HepG2 (cell line): ENCODE results near the gene NOTCH2. TPM values are rescaled to one million over a fixed set of nuclear protein-coding genes. Genes with fewer than 3 reads are reported as not detected.

ENCODE experiments used
- CERS6 ChIP-seq: sonication (generic); formaldehyde crosslinking; IDR thresholded peaks from 2 replicates; pipeline ENCODE4 v1.5.0; 2020; ENCODE audit warnings: missing genetic modification reagents
- CHCHD3 ChIP-seq: sonication (generic); formaldehyde crosslinking; IDR thresholded peaks from 2 replicates; pipeline ENCODE4 v1.8.0; 2022; ENCODE audit warnings: mild to moderate bottlenecking, missing genetic modification reagents, moderate library complexity
- EP300 ChIP-seq, 3 experiments: sonication (generic) in 1 of 3; formaldehyde crosslinking in 1 of 3; IDR thresholded peaks; 2 replicates each; pipeline versions ENCODE4 v1.5.1 to v1.6.1; 2011 to 2020; ENCODE audit warnings: low read depth in 2 of 3, low read length in 2 of 3, borderline replicate concordance in 1 of 3, improper control_type of control experiment in 1 of 3, mild to moderate bottlenecking in 1 of 3, missing genetic modification reagents in 1 of 3, moderate library complexity in 1 of 3
- FOSL2 ChIP-seq: sonication (generic); formaldehyde crosslinking; IDR thresholded peaks from 2 replicates; pipeline ENCODE4 v1.4.0; 2020; ENCODE audit warnings: missing genetic modification reagents
- FOXM1 ChIP-seq: sonication (generic); formaldehyde crosslinking; IDR thresholded peaks from 2 replicates; pipeline ENCODE4 v1.5.0; 2020; ENCODE audit warnings: missing genetic modification reagents
- FOXP1 ChIP-seq, 2 experiments: fragments of 450-650 bp in 1 of 2; IDR thresholded peaks; 2 replicates each; pipeline ENCODE4 v1.6.1; 2017 to 2018; ENCODE audit warnings: antibody characterized with exemption in 1 of 2
- GLI4 ChIP-seq: sonication (generic); formaldehyde crosslinking; IDR thresholded peaks from 2 replicates; pipeline ENCODE4 v1.5.1; 2020; ENCODE audit warnings: missing genetic modification reagents, mild to moderate bottlenecking, moderate library complexity, borderline replicate concordance
- JUND ChIP-seq: sonication (generic); formaldehyde crosslinking; IDR thresholded peaks from 2 replicates; pipeline ENCODE4 v1.8.0; 2022; ENCODE audit warnings: mild to moderate bottlenecking, missing genetic modification reagents
- ONECUT2 ChIP-seq: sonication (generic); formaldehyde crosslinking; IDR thresholded peaks from 2 replicates; pipeline ENCODE4 v1.4.0; 2020; ENCODE audit warnings: missing genetic modification reagents
- RFXANK ChIP-seq: IDR thresholded peaks from 2 replicates; pipeline ENCODE4 v1.6.1; 2016
- SNAPC2 ChIP-seq: sonication (generic); formaldehyde crosslinking; IDR thresholded peaks from 2 replicates; pipeline ENCODE4 v1.8.1; 2022; ENCODE audit warnings: mild to moderate bottlenecking, missing genetic modification reagents
- TEAD2 ChIP-seq: sonication (generic); formaldehyde crosslinking; IDR thresholded peaks from 2 replicates; pipeline ENCODE4 v1.9.0; 2021; ENCODE audit warnings: missing genetic modification reagents
- TOE1 ChIP-seq: sonication (generic); formaldehyde crosslinking; IDR thresholded peaks from 2 replicates; pipeline ENCODE4 v1.4.0; 2020; ENCODE audit warnings: mild to moderate bottlenecking, missing genetic modification reagents
- TRIM24 ChIP-seq: sonication (generic); formaldehyde crosslinking; IDR thresholded peaks from 2 replicates; pipeline ENCODE4 v1.8.0; 2022; ENCODE audit warnings: mild to moderate bottlenecking, missing genetic modification reagents
- U2AF2 ChIP-seq: fragments of 200-400 bp; formaldehyde crosslinking; IDR thresholded peaks from 2 replicates; pipeline ENCODE4 v1.6.1; 2017; ENCODE audit warnings: low read depth, mild to moderate bottlenecking, low read length
- ZBTB42 ChIP-seq: sonication (generic); formaldehyde crosslinking; IDR thresholded peaks from 2 replicates; pipeline ENCODE4 v1.5.0; 2020; ENCODE audit warnings: mild to moderate bottlenecking, missing genetic modification reagents
- ZBTB8A ChIP-seq: sonication (generic); formaldehyde crosslinking; IDR thresholded peaks from 2 replicates; pipeline ENCODE4 v1.4.0; 2020; ENCODE audit warnings: mild to moderate bottlenecking, low read depth, missing genetic modification reagents, borderline replicate concordance
- ZKSCAN8 ChIP-seq: IDR thresholded peaks from 2 replicates; pipeline ENCODE4 v1.6.1; 2016; ENCODE audit warnings: borderline replicate concordance, missing genetic modification reagents, missing compliant biosample characterization
- ZNF451 ChIP-seq: sonication (generic); formaldehyde crosslinking; IDR thresholded peaks from 2 replicates; pipeline ENCODE4 v1.5.0; 2020; ENCODE audit warnings: mild to moderate bottlenecking, missing genetic modification reagents
- ZNF501 ChIP-seq: sonication (generic); formaldehyde crosslinking; IDR thresholded peaks from 2 replicates; pipeline ENCODE4 v1.5.1; 2020; ENCODE audit warnings: mild to moderate bottlenecking, moderate library complexity, missing genetic modification reagents
- ZNF574 ChIP-seq: sonication (generic); formaldehyde crosslinking; IDR thresholded peaks from 2 replicates; pipeline ENCODE4 v1.4.0; 2020; ENCODE audit warnings: missing genetic modification reagents
- ZNF577 ChIP-seq: sonication (generic); formaldehyde crosslinking; IDR thresholded peaks from 2 replicates; pipeline ENCODE4 v1.4.0; 2020; ENCODE audit warnings: mild to moderate bottlenecking, low read depth, missing genetic modification reagents, borderline replicate concordance
- ZNF704 ChIP-seq: sonication (generic); formaldehyde crosslinking; IDR thresholded peaks from 2 replicates; pipeline ENCODE4 v1.8.1; 2023; ENCODE audit warnings: mild to moderate bottlenecking, inconsistent platforms, moderate library complexity, missing genetic modification reagents, borderline replicate concordance
- ZNF709 ChIP-seq: sonication (generic); formaldehyde crosslinking; IDR thresholded peaks from 2 replicates; pipeline ENCODE4 v1.5.0; 2020; ENCODE audit warnings: mild to moderate bottlenecking, missing genetic modification reagents
- ZNF773 ChIP-seq: sonication (generic); formaldehyde crosslinking; IDR thresholded peaks from 2 replicates; pipeline ENCODE4 v1.4.0; 2020; ENCODE audit warnings: missing genetic modification reagents, borderline replicate concordance
- ZNF776 ChIP-seq: sonication (generic); formaldehyde crosslinking; IDR thresholded peaks from 2 replicates; pipeline ENCODE4 v1.4.0; 2020; ENCODE audit warnings: mild to moderate bottlenecking, missing genetic modification reagents
- ZNF784 ChIP-seq: sonication (generic); formaldehyde crosslinking; IDR thresholded peaks from 2 replicates; pipeline ENCODE4 v1.5.1; 2020; ENCODE audit warnings: missing genetic modification reagents, mild to moderate bottlenecking, borderline replicate concordance
- polyA plus RNA-seq, 8 experiments: library from polyadenylated mRNA; depleted of rRNA in 3 of 8; stranded (reverse) in 7 of 8; unstranded in 1 of 8; fragments of >200 nt; fragmentation: Illumina TruSeq in 4 of 8; extraction: Trizol in 4 of 8; gene quantifications; 2 replicates each; pipeline versions ENCODE4 v1.2.1 to v1.2.3, GENCODE V29; 2011 to 2016; ENCODE audit warnings: low read depth in 4 of 8, missing spikeins in 1 of 8, mixed read lengths in 1 of 8; ENCODE audit not compliant: insufficient read depth in 1 of 8
- total RNA-seq, 5 experiments: library from RNA; depleted of rRNA; stranded (reverse); fragments of >200 nt; fragmentation: Illumina TruSeq; extraction: Trizol; gene quantifications; 2 replicates each; pipeline ENCODE4 v1.2.3, GENCODE V29; 2016; ENCODE audit warnings: low read depth in 1 of 5

NOTCH2 gene
- total and polyA plus RNA-seq, 2 of the 13 experiments (the other 11 are each of a cell fraction or from before 2014, with no cell fraction given), result 4.0 to 11.4 TPM

GRCh38 chr1:119968068-119968492, 101.4 kb downstream of the NOTCH2 start (continued):
- no peak for TF ChIP-seq CHCHD3 (CRISPR knock-in tag)
- no peak for TF ChIP-seq ONECUT2 (CRISPR knock-in tag)
- no peak for TF ChIP-seq FOXM1 (CRISPR knock-in tag)
- no peak for TF ChIP-seq GLI4 (CRISPR knock-in tag)
- TF ChIP-seq ZNF776 (CRISPR knock-in tag), result no peak
- TF ChIP-seq ZNF577 (CRISPR knock-in tag), result no peak
- no peak for TF ChIP-seq ZBTB42 (CRISPR knock-in tag)
- TF ChIP-seq ZNF451 (CRISPR knock-in tag), result no peak
- TF ChIP-seq ZBTB8A (CRISPR knock-in tag), result no peak
- TF ChIP-seq TOE1 (CRISPR knock-in tag), result no peak
- TF ChIP-seq ZNF574, result 0 out of 2 replicates have a peak, but pooled peaks have one; percentile 15
- no peak for TF ChIP-seq ZNF704
- no peak for TF ChIP-seq U2AF2
- TF ChIP-seq ZKSCAN8, result no peak
- no peak for TF ChIP-seq TRIM24
- peak; percentile 16; the same call in 1 of the 2 replicates for TF ChIP-seq JUND
- no peak for TF ChIP-seq ZNF773 (CRISPR knock-in tag)
- TF ChIP-seq FOXP1 (IDR thresholded peaks at IDR 0.05), result no peak
- no peak for TF ChIP-seq FOXP1 (CRISPR knock-in tag; IDR thresholded peaks at IDR 0.05)
- TF ChIP-seq FOSL2 (CRISPR knock-in tag), result peak; percentile 52; the same call in 1 of the 2 replicates
- no peak for TF ChIP-seq TEAD2 (CRISPR knock-in tag)
- no peak for TF ChIP-seq RFXANK
- TF ChIP-seq ZNF501, result no peak
- TF ChIP-seq CERS6 (CRISPR knock-in tag), result no peak
- no peak for TF ChIP-seq ZNF709
- no peak for TF ChIP-seq SNAPC2
- TF ChIP-seq EP300 (IDR thresholded peaks at IDR 0.05; ENCODE audit: low read depth in 2 of 2, low read length in 2 of 2), result no peak
- TF ChIP-seq EP300 (CRISPR knock-in tag; IDR thresholded peaks at IDR 0.05; ENCODE audit: borderline replicate concordance), result no peak
- TF ChIP-seq ZNF784, result no peak
